ENCODE data around the gene SAT1.
A peak's percentile ranks its signal among the peaks of the same experiment; 100 is the strongest.

Gene SAT1

GRCh38 chrX:23779025-23779424 lies 3.9 kb upstream of the SAT1 start:
- no peak for DNase-seq

GRCh38 chrX:23782455-23782854 lies 518 bp upstream of the SAT1 start:
- DNase-seq: no peak

- peak; percentile 32 for DNase-seq
Measured at GRCh38 chrX:23783589-23784469, 856 bp downstream of the SAT1 start.

GRCh38 chrX:23784470-23785331 lies 1.7 kb downstream of the SAT1 start:
- DNase-seq: peak; percentile 34

- no peak for DNase-seq
Measured at GRCh38 chrX:23785580-23785979, 2.6 kb downstream of the SAT1 start.

- peak; percentile 47 for DNase-seq
Measured at GRCh38 chrX:23786268-23786815, 3.4 kb downstream of the SAT1 start.

GRCh38 chrX:23787745-23788118 lies 4.8 kb downstream of the SAT1 start:
- DNase-seq: no peak

- no peak for DNase-seq
Measured at GRCh38 chrX:23788521-23788920, 5.5 kb downstream of the SAT1 start.

GRCh38 chrX:23788946-23789345 lies 6.0 kb downstream of the SAT1 start:
- no peak for DNase-seq

- no peak for DNase-seq
Measured at GRCh38 chrX:23789386-23790154, 6.6 kb downstream of the SAT1 start.

GRCh38 chrX:23790155-23790497 lies 7.2 kb downstream of the SAT1 start:
- DNase-seq: no peak

- DNase-seq: no peak
Measured at GRCh38 chrX:23792861-23793553, 10.0 kb downstream of the SAT1 start.

GRCh38 chrX:23795221-23795620 lies 12.2 kb downstream of the SAT1 start:
- DNase-seq: no peak

- no peak for DNase-seq
Measured at GRCh38 chrX:23797371-23798128, 14.6 kb downstream of the SAT1 start.

- DNase-seq: no peak
Measured at GRCh38 chrX:23799469-23800065, 16.6 kb downstream of the SAT1 start.

- no peak for DNase-seq
Measured at GRCh38 chrX:23802431-23802830, 19.5 kb downstream of the SAT1 start.

- DNase-seq: no peak
Measured at GRCh38 chrX:23803931-23804381, 21.0 kb downstream of the SAT1 start.

GRCh38 chrX:23804578-23804977 lies 21.6 kb downstream of the SAT1 start:
- DNase-seq: no peak

- no peak for DNase-seq
Measured at GRCh38 chrX:23805389-23805788, 22.4 kb downstream of the SAT1 start.

- DNase-seq: no peak
Measured at GRCh38 chrX:23810279-23810678, 27.3 kb downstream of the SAT1 start.

GRCh38 chrX:23811108-23811651 lies 28.2 kb downstream of the SAT1 start:
- no peak for DNase-seq

All from CD4-positive, alpha-beta T cell treated with Interleukin-21 for 1 hour (primary cell).